ENCODE results near the gene MYO1E. TPM values are rescaled to one million over a fixed set of nuclear protein-coding genes. Genes with fewer than 3 reads are reported as not detected.
"Not testable (repeated sequence)": the region's sequence is repeated elsewhere in the genome, so short reads cannot be mapped to it uniquely, and the experiment has no call there.

The MYO1E gene
- total RNA-seq, 1 experiment from 2014 or later: 16.9 TPM

DNA sequence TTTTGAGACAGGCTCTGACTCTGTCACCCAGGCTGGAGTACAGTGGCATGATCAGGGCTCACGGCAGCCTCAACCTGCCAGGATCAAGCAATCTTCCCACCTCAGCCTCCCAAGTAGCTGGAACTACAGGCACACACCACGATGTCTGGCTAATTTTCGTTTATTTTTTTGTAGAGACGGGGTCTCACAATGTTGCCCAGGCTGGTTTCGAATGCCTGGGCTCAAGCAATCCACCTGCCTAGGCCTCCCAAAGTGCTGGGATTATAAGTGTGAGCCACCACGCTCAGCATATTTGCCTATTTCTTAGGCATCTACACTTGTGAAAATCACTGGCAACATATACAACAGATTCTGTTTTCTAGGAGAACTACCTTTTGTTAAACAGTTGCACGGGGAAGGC, 16.9 kb downstream of the MYO1E start:
- no peak for DNase-seq (ENCODE audit: low spot score)
- in situ Hi-C loops (cut with HindIII; ENCODE audit: low sequenced_read_pairs): no loop called here

DNA sequence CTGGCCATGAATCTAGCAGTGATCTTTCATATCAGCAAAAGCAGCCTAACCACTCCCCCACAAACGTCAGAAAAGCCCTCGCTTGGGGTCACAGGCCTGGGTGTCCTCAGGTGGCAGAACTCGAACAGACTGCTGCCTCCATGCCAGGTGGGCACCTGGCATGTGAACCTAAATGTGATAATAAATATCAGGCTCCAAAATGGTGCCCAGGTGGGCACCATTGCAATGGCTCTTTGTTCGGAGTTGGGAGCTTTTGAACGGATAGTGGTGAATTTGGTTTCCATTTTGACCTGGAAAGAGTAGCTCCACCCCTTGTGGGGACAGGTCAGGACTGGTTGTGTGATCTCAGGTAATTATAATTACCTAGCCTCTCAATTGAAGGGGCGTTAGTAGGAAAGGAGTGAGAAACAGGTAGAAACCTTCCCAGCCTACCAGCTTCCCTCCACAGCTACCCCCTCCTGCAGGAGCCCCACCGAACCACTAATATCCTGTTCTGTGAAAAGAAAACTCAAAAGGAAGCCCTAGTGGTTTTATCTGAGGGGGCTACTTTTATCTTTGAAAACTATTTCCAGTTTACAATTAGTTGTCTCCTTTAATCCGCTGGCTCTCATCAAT, 18.1 kb downstream of the MYO1E start:
- DNase-seq (ENCODE audit: low spot score): no peak
- in situ Hi-C loops (cut with HindIII; ENCODE audit: low sequenced_read_pairs): no loop called here

- DNase-seq (ENCODE audit: low spot score): no peak
- in situ Hi-C loops (cut with HindIII; ENCODE audit: low sequenced_read_pairs): no loop called here
Measured at GRCh38 chr15:59353994-59354416, 18.7 kb downstream of the MYO1E start.

- in situ Hi-C loops (cut with HindIII; ENCODE audit: low sequenced_read_pairs): no loop called here
- DNase-seq (ENCODE audit: low spot score): no peak
Measured at GRCh38 chr15:59352683-59353082, 20.0 kb downstream of the MYO1E start.

- no peak for DNase-seq (ENCODE audit: low spot score)
- in situ Hi-C loops (cut with HindIII; ENCODE audit: low sequenced_read_pairs): no loop called here
Measured at GRCh38 chr15:59352189-59352588, 20.5 kb downstream of the MYO1E start.

DNA sequence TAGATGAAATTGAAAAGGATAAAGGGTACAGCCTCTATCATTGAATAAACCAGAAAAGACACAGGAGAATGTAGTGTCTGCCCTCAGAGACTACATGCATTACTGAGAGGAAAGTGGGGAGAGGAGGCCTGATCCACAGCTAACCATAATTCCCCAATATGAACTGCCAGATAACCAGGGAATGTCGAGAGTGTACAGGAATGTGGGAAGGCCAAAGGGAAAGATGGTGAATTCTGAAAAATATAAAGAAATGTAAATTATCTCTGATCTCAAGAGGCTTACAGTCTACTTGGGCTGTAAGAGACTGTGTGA, 22.3 kb downstream of the MYO1E start:
- in situ Hi-C loops (cut with HindIII; ENCODE audit: low sequenced_read_pairs): no loop called here
- DNase-seq (ENCODE audit: low spot score): no peak

DNA sequence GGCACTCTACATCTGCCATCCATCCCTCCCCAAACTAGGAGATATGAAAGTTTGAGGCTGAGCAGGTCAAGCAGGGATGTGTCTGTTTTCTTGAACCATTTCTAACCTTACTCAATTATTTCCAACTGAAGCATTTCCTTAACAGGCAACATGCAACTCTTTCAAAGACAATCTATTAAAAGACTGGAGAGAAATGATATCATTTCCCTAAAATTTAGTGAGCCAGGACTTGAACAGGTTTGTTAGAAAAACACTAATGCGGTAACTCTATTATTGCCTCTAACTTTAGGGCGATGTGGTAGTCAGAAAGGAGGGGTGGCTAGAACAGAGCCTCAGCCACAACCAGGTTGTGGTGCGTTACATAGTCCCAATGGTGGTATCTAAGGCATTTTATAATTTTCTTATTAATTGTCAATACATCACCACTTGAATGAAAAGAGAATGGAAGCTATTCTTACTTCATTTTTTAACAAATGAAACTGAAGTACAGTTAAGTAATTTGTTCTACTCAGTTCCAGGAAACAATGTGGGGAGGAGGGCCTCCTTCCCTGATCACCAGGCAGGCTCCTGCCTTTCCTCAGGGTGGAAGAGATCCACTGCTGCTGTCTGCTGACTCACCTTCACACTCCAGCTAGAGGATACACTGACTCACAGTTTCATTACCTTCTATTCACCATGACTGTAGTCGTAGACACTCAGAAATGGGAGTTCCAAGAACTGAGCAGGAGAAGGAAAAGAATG, 22.8 kb downstream of the MYO1E start:
- DNase-seq (ENCODE audit: low spot score): no peak
- in situ Hi-C loops (cut with HindIII; ENCODE audit: low sequenced_read_pairs): no loop called here

- DNase-seq (ENCODE audit: low spot score): no peak
- in situ Hi-C loops (cut with HindIII; ENCODE audit: low sequenced_read_pairs): no loop called here
Measured at GRCh38 chr15:59347915-59348314, 24.8 kb downstream of the MYO1E start.

- in situ Hi-C loops (cut with HindIII; ENCODE audit: low sequenced_read_pairs): no loop called here
- no peak for DNase-seq (ENCODE audit: low spot score)
Measured at GRCh38 chr15:59346951-59347350, 25.7 kb downstream of the MYO1E start.

GRCh38 chr15:59345326-59345725, 27.3 kb downstream of the MYO1E start:
- in situ Hi-C loops (cut with HindIII; ENCODE audit: low sequenced_read_pairs): no loop called here
- no peak for DNase-seq (ENCODE audit: low spot score)

DNA sequence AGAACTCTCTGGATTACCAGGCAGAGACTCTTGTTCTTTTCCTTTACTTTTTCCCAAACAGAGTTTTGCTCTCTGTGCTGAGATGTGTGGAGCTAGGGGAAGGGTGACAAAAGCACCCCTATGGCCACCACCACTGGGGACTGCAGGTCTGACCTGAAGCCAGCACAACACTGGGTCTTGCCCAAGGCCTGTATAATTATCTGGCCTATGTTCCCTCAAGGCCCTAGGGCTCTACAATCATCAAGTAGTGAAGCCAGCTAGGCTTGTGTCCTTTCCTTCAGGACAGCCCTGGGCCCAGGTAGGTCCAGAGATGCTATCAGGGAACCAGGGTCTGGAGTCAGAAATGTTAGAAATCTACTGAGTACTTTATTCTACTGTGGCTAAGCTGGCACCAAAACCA, 28.4 kb downstream of the MYO1E start:
- no peak for DNase-seq (ENCODE audit: low spot score)
- in situ Hi-C loops (cut with HindIII; ENCODE audit: low sequenced_read_pairs): no loop called here

DNA sequence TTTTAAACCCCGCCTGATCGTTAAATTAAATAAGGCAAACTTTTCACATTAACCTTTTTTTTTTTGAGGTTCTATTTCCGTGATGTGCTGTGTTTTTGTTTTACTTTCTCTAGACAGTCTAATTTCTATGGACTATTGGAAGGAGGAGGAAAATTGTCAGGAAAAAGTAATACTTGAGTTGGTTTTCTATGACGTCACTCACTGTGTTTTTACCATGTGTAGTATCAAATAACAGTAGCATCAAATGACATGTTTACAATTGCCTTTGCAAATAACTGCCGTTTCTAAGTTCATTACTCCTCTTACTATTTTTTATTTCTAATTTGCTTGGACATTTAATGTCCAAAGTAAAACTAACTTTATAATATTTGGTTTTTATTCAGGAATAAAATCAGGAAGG, 32.3 kb downstream of the MYO1E start:
- in situ Hi-C loops (cut with HindIII; ENCODE audit: low sequenced_read_pairs): no loop called here
- no peak for DNase-seq (ENCODE audit: low spot score)

DNA sequence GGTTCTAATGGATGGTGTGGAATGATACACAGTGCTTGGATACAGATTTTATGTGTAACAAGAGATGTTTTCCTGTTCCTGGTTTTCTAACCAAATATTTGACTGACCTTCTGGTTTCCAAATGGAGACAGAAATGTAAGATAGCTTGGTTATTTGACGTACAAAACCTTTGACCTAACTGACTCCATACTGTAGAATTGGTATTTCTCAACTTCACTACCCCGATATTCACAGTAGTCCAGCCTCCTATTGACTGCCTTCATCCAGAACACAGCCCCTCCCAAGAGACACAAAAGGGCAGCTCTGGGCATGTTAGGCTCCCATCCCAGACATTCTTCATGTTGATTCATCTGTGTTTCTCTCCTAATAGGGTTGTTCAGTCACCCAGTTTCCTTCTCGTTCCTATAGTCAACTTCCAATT, 33.4 kb downstream of the MYO1E start:
- in situ Hi-C loops (cut with HindIII; ENCODE audit: low sequenced_read_pairs): no loop called here

DNA sequence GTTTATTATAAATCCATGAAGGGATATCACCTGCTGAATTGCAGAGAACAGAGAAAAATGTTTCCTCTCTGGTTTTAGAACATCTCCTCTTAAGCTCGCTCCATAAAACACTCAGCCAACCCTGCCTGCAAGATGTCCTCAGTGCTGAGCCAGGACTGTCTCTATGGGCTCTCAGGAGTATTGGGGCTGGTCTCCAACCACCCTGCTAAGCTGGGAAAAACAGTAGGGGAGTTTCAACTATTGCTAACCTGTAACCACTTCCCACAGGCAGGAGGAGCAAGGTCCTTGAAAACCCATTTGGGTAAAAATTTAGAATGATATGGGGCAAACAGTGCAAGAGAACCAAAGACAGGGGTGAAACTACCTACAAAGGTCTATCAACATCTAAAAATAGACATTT, 34.3 kb downstream of the MYO1E start:
- no peak for DNase-seq (ENCODE audit: low spot score)
- in situ Hi-C loops (cut with HindIII; ENCODE audit: low sequenced_read_pairs): no loop called here

More for the DNA sequence above, 33.4 kb downstream of the MYO1E start:
- DNase-seq (ENCODE audit: low spot score): no peak

DNA sequence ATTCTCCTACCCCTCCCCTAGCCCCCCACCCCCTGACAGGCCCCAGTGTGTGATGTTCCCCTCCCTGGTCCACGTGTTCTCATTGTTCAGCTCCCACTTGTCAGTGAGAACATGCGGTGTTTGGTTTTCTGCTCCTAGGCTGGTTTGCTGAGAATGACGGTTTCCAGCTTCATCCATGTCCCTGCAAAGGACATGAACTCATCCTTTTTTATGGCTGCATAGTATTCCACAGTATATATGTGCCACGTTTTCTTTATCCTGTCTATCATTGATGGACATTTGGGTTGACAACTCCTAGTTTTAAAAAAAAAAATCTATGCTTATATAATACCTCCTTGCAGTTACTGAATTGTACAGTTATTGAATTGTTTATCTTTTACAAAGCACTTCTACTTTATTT, 35.9 kb downstream of the MYO1E start:
- in situ Hi-C loops (cut with HindIII; ENCODE audit: low sequenced_read_pairs): not testable (repeated sequence)

GRCh38 chr15:59335207-59335786, 37.4 kb downstream of the MYO1E start:
- in situ Hi-C loops (cut with HindIII; ENCODE audit: low sequenced_read_pairs): no loop called here

More for the DNA sequence above, 35.9 kb downstream of the MYO1E start:
- not testable (repeated sequence) for DNase-seq (ENCODE audit: low spot score)

GRCh38 chr15:59334076-59334415, 38.6 kb downstream of the MYO1E start:
- DNase-seq (ENCODE audit: low spot score): no peak
- in situ Hi-C loops (cut with HindIII; ENCODE audit: low sequenced_read_pairs): no loop called here

More at GRCh38 chr15:59335207-59335786, 37.4 kb downstream of the MYO1E start:
- DNase-seq (ENCODE audit: low spot score): no peak

DNA sequence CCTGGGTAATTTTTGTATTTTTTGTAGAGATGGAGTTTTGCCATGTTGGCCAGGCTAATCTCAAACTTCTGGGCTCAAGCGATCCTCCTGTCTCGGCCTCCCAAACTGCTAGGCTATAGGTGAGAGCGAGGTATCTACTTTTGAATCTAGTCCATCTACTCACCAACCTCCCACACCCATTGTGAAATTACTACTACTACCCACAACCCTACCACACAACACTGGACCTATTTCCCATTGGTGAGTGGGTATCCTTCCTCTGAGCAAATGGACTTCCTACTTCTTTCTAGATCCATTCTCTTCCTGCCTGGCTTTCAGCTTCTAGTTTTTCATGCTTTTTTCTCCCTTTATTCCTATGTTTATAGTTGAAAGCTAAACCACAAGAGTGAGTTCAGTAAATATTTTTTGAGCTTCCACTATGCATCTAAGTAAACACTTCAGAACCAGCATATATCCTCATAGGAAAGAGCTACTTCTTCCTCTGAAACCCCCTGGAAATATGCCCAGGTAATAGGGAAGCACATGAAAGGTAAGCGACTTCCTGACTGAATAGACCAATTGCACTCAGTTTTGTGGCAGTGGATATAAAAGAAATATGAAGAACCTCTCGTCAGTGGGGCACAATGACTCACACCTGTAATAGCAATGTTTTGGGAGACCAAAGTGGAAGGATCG, 39.1 kb downstream of the MYO1E start:
- in situ Hi-C loops (cut with HindIII; ENCODE audit: low sequenced_read_pairs): no loop called here
- no peak for DNase-seq (ENCODE audit: low spot score)

DNA sequence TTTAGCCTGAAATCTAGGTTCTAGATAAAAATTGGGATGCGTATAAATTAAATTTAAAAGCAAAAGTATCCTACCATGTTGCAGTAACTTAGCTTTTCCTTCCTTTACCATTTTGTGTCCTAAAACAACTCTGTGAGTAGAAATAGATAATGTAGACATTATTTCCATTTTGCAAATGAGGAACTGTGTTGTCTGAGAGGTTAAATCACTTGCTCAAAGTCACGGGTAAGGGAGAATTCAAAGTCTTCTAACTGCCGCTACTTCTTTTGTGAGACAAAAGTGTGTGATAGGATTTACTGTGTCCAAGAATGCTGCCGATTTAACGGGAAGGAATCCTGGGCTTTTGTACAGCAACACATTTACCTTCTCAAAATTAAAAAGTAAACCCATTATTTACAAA, 40.7 kb downstream of the MYO1E start:
- DNase-seq (ENCODE audit: low spot score): no peak
- in situ Hi-C loops (cut with HindIII; ENCODE audit: low sequenced_read_pairs): no loop called here

DNA sequence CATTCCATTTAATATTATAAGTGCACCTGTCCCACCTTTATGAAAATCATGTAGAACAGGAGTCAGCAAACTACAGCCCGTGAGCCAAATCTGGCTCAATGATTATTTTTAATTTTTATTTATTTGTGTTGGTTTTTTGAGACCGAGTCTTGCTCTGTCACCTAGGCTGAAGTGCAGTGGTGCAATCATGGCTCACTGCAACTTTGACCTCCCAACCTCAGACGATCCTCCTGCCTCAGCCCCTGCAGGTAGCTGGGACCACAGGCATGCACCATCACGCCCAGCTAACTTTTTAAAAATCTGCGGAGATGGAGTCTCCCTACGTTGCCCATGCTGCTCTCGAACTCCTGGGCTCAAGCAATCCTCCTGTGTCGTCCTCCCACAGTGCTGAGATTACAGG, 42.0 kb downstream of the MYO1E start:
- in situ Hi-C loops (cut with HindIII; ENCODE audit: low sequenced_read_pairs): no loop called here
- DNase-seq (ENCODE audit: low spot score): no peak
